NCI-H146 treated with DMSO at 0.1 percent for 48 hours (cell line): Measurements from ENCODE around the gene DEPDC1B.
"Not testable (repeated sequence)": the region's sequence is repeated elsewhere in the genome, so short reads cannot be mapped to it uniquely, and the experiment has no call there.

Source experiments
- DNase-seq: peaks from one replicate; lab custom pipeline; 2025; ENCODE audit not compliant: unreplicated experiment; lab: John Stamatoyannopoulos, UW

DEPDC1B gene

DNA sequence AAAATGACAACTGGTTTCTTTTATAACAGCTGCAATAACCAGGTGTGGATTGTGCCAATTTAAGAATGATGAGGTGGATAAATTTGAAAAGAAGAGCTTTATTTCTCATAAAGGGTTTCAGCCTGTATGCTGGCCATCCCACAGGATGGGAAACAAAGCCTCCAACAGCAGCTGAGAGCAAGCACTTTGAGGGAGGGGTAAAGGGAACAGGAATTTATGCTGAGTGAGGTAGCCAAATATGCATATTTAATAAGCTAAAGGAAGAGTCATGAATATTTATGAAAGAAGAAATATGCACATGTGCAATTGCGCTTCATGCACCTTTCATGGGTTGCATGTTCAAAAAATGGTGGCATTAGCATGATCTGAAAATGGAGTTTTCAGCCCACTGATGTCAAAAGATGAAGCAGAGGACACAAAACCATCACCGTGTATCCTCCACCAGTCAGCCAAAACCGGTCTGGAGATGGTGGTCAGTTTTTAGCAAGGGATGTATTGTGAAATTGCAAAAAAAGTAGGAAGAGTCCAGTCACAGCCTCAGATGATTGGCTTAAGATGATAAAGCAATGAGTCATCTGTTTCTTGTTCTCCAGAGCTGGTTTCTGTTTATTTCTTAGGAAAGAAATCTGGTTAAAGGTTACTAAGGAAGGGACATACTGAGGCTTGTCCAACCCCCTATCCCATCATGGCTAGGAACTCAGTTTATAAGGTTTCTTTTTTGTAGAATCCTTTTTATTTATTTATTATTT lies 47.9 kb downstream of the DEPDC1B start:
- DNase-seq: no peak

DNA sequence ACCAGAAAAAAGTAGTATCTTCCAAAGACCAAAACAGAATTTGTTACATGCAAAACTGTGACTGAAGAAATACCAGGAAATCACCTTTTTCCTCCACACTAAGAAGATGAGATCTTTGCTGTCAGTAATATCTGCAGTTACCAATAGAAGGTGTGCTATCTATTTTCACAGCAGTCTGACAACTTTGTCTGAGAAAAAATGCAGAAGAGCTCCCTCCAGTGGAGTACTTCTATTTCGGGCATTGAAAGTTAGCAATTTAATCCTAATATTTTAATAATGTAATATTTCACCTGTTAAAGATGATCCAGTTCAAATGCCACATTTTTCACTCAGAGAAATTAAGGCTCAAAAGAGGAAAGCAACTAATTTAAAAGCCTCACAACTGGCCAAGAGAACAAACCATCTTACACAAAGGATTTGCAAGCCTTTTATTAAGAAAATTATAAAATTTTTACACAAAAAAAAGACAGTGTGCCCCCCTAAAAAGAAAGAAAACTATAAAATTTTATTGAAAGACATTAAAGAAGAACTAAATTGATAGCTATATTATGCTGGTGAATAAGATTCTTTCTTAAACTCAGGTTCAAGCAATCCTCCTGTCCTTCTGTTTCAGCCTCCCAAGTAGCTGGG lies 50.6 kb downstream of the DEPDC1B start:
- no peak for DNase-seq

DNA sequence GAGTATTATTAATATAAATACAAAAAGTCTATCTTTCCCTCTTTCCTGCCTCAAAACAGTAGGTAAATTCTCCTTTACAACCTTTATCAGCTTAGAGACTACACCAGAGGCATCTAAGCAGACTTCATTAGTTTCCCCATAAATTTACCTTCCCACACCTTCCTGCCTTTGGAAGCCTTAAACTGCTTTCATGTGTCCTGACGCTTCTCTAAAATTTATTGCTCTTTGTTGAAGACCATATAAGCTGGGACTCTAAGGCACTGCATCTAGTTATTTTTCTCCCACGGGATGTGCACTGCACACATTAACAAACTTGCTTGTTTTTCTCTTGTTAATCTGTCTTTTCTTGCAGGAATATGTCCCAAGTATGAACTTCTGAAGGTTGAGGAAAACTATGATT lies 51.8 kb downstream of the DEPDC1B start:
- DNase-seq: no peak

DNA sequence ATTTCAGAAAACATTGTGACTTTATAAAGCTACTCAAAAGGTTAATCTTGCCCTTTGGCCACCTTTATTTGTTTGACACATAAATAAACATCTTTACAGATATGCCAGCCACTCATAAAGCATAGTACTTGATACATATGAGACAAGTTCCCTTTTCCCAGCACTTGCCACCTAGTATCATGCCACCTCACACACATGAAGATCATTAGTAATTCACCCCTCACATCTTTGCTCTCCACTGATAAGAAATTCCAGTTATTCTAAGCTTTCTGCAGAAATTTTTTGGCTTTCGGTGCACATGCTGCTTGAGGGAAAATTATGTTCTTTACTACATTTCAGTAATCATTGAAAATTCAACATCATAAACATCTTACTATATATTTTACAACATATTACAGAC lies 59.1 kb downstream of the DEPDC1B start:
- no peak for DNase-seq

DNA sequence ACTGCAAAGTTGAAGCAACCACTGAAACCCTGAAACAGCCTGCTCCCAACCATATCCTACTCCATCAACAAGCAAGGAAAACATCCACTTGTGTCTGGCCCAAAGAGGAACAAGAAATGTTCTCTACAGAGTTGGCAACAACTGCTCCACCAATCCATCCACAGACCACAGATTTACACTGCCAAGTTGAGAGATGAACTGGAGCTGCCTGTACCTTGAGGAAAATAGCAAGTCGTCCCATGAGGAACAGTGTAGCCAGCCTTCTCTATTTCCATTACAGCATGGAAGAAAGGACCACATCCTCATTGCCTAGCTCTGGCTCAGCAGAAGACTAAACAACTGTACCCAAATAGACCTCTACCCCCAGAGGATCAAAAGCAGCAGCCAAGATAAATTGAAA lies 60.4 kb downstream of the DEPDC1B start:
- no peak for DNase-seq

DNA sequence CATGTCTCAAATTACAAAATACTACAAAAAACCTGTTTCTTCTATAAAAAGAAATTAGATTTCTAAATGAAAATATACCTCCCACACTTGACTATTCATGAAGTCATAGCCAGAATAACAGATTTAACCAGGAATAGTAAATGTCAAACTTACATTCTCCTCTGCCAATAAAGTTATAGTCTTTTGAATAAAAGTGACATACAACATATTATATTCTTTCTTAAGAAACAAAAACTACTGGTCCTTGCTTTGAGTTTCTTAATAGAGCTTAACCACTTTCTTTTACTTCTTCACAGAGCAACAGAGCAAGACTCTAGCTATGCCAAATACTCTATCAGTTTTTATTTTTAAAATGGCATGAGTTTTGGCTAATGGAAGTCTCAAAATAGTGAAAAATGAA lies 61.7 kb downstream of the DEPDC1B start:
- no peak for DNase-seq

DNA sequence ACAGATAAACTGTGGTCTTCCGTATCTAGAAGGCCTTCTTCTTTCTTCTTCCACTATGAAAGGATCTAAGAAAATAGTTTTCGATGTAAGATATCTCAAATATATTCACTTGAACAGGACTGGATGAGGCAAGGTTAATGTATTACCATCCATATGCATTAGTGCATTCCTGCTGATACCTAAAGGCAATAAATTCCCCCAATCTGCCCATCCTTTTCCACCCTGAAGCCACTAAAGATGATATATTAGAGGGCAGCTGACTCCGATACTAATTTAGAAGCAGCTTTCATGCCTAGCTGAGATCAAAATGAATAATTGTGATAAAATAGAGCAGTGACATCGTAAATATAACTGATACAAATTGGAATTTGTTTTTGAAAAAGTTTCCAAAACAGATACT lies 63.3 kb downstream of the DEPDC1B start:
- DNase-seq: no peak

DNA sequence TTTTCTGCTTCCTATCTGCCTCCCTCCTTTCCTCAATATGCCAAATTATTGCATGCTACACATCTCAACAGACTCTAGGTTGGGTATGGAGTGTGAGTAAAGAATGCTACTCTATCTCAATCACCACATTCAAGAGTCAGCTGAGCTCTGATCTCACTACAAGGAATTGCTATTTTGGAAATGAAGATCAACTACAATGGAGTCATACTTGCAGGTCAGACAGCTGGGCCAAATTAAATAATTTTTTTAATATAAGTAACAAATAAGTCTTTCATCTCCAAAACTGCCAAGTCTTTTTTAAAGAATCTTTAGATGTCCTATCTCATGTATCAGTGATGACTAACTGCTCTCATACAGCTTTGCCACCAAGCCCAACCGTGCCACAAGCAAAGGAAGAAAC lies 64.0 kb downstream of the DEPDC1B start:
- DNase-seq: no peak

DNA sequence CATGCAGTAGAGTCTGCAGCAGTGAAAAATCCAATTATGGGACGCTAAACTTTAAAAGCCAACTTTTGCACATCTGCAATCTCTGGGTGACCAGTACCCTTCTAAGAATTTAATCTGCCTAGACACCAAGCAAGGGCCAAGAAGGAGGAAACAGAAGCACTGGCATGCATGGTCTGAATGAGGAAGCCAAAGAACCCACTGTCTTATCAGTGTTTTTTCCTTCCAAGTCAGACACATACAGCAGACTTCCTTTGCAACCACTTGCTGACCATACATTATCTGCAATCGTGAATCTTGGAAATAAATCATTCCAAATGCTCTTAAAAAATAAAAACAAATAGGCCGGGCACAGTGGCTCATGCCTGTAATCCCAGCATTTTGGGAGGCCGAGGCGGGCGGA lies 65.9 kb downstream of the DEPDC1B start:
- DNase-seq: no peak

DNA sequence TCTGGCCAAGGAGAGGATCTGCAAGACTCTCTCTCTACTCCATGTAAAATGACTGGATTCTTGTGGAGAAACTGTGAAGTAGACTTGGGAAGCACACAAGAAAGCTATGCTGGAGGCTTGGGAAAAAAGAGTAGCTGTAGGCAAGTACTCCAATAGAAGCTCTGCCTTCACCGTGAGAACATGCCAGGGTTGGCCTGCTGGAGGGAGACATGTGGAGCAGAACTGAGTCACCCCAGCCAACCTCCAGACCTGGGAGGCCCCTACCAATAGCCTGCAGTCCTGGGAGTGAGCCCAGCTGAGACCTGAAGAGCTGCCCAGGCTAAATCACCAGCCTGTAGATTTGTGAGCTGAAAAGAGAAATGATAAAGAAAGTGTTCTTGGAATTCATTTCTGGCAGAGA lies 66.6 kb downstream of the DEPDC1B start:
- DNase-seq: no peak

DNA sequence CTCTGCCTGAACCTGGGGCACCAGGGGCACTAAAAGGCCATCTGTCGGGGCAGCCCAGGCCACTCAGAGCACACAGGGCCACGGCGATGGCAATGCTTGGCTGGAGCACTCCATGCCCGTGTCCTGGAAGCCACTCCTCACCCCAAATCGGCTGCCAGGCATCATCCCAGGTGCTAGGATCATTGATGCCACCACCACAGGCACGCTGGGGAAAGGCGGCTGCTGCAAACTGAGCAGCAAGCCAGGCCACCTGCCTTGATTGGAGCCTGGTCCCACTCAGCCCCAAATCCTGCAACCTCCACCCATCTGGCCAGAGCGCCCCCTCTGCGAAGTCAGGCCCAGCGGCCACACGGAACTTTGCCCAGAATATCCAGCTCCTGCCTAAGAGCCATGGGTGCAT lies 67.8 kb downstream of the DEPDC1B start:
- no peak for DNase-seq

DNA sequence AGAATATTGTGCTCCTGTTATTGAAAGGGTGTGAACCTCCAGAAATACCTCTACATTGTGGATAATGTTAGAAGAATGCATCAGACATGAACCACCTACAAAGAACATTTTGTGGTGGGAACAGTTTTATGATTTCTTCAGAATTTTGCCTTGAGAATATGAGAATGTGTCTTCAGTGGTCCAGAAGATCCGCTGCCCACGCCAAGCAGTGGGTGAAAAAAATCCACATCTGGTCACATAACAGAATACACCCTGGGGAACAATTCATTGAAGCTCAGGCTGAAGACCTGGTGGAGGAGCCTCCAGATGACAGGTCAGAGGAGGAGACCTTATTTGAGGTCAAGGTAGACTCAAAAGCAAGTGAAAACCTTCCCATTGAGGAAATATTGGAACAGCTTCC lies 69.1 kb downstream of the DEPDC1B start:
- no peak for DNase-seq

DNA sequence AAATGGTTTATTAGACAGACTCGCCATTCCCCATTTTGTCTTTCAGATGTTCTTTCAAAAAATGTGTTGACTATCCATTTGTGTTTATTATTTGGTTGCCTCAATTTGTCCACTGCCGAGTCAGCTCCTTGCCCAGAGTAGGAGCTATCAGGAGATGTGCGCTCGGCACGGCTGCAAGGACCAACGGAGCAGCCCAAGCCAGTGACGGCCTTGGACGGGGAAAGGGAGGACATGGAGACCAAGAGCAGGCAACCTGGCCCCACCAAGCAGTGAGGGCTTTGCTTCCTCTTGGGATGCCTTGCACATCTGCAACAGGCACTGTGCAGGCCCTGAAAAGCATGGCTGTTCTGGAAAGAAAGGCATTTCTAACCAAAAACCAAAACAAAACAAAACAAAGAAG lies 69.8 kb downstream of the DEPDC1B start:
- DNase-seq: no peak

DNA sequence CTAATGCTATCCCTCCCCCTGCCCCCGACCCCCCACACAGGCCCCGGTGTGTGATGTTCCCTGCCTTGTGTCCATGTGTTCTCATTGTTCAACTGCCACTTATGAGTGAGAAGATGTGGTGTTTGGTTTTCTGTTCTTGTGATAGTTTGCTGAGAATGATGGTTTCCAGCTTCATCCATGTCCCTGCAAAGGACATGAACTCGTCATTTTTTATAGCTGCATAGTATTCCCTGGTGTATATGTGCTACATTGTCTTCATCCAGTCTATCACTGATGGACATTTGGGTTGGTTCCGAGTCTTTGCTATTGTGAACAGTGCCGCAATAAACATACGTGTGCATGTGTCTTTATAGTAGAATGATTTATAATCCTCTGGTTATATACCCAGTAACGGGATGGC lies 75.1 kb downstream of the DEPDC1B start:
- DNase-seq: not testable (repeated sequence)

DNA sequence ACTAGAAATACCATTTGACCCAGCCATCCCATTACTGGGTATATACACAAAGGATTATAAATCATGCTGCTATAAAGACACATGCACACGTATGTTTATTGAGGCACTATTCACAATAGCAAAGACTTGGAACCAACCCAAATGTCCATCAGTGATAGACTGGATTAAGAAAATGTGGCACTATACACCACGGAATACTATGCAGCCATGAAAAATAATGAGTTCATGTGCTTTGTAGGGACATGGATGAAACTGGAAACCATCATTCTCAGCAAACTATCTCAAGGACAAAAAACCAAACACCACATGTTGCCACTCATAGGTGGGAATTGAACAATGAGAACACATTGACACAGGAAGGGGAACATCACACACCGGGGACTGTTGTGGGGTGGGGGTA lies 79.2 kb downstream of the DEPDC1B start:
- not testable (repeated sequence) for DNase-seq

DNA sequence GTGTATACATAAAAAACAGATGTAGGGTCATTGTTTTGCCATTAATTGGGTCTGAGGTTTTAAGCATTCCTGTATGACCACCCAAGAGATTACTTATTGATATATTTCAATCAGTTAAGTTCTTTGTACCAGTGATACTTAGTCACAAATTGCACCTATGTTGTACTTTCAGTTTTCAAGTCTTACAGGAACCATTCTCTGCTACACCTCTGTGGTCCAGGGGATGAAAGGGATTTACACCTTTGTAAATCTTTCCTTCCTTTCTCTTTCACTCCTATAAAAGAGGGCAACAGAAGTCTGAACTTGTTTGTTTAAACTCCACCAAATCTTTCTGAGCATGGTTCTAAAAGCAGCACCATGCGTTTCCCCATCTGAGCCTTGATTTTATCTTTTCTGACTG lies 86.1 kb downstream of the DEPDC1B start:
- no peak for DNase-seq

DNA sequence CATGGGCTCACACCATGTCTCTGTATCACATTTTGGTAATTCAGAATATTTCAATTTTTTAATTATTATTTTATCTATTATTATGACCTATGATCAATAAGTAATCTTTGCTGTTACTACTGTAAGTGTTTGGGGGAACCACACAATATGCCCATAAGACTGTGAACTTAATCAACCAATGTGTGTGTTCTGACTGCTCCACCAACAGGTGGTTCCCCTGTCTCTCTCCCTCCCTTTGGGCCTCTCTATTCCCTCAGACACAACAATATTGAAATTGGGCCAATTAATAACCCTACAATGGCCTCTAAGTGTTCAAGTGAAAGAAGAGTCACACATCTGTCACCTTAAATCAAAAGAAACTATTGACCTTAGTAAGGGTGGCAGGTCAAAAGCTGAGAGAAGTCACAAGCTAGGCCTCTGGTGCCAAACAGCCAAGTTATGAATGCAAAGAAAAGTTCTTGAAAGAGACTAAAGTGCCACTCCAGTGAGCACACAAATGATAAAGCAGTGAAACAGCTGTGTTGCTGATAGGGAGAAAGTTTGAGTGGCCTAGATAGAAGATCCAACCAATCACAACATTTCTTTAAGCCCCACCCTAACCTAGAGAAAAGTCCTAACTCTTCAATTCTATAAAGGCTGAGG lies 88.7 kb downstream of the DEPDC1B start:
- DNase-seq: no peak

DNA sequence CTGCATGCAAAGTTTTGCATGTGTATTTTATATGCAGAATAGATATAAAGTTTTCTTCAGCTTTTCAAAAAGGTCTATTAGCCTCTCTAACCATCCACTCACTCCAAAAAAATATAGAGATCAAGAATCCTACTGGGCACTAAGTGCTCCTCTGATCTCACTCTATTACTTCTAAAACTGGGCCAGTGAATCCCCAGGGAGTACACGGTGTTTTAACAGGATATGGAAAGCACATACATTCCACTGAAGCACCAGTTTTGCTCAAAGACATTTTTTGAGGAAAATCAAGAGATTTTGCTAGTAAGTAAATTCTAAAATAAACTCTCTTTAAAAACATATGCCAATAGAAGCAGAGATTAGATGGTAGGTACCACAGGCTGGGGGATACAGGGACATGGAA lies 95.2 kb downstream of the DEPDC1B start:
- no peak for DNase-seq

DNA sequence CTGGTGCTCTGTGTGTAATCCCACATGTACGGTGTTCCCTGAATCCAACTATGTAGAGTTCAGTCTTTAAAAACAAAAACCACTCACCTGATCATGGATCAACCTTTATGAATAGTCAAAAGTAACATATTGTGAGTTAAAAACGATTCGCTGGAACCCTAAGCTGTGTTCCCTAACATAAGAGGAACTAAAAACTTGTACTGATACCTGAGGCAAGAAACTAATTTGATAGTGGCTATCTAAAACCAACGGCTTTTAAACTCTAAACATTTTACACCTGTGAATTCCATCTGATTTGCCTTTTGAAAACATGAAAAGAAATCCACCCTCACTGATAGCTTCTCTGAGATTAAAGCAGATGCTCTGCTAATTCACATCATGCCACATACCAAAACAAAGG lies 101.5 kb downstream of the DEPDC1B start:
- no peak for DNase-seq

DNA sequence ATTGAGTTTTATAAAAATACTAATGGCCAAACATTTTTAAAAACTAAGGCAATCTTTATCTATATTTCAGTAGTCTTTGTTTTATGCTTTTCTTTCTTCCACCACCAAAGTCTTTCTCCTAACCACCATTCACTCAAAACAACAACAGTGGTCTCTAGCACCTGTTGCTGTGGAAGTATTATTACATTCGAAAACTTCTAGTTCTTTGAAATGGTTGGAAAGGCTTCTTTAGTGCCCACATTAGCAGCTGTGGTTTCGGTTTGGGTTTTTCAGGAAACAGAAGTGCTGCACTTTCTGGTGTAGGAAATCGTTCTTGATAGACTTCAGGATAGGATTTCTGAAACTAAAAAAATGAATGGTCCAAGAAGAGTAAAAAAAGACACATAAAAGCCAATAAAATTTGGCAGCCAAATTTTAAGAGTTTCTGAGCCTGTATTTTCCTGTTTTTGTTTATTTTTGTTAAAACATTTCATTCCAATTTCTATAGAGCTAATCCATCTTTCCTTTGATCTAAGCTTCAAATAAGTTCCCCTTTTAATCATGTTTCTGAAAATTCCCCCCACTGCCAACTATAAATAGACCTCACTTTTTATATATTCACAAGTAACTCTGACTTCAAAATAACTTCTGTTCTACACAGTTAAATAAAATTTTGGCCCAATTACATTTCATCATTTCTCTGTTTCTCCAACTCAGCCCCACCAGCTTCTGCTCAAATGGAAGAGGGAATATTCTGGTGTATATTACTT lies 102.2 kb downstream of the DEPDC1B start:
- DNase-seq: no peak

DNA sequence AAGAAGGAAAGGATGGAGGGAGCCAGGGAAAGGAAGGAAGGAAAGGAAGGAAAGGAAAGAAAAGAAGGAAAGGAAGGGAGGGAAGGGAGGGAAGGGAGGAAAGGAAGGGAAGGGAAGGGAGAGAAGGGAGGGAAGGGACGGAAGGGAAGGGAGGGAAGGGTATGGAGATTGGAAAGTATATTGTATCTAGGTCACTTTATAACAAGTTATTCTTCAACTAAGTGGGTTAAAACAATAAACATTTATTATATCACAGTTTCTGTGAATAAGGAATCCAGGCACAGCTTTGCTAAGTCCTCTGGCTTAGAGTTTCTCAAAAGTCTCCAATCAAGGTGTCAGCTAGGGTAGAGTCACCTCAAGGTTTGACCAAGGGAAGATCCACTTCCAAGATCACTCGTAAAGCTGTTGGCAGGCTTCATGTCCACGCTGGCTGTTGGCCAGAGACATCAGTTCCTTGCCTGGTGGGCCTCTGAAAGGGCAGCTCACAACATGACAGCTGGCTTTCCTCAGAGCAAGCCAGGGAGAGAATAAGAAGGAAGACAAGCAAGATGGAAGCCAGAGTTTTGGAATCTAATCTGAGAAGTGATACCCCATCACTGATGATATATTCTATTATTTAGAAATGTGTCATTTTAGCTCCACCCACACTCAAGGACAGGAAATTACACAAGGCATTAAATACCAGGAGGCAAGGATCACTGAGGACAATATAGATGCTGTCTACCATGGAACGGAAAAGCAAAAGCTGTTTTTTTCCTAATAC lies 105.1 kb downstream of the DEPDC1B start:
- DNase-seq: no peak
